Suprapubic skin (tissue), 4 donors: ENCODE results near the gene CALHM1.

Source experiments
- EP300 ChIP-seq: sonication (generic); formaldehyde crosslinking; IDR thresholded peaks from one replicate; pipeline ENCODE4 v1.6.1; 2017; ENCODE audit warnings: antibody characterized with exemption
- POLR2A ChIP-seq, 2 donors: fragments of 450-650 bp; IDR thresholded peaks; one replicate each; pipeline ENCODE4 v1.6.1; 2017; ENCODE audit warnings: antibody characterized with exemption in 2 of 2, mild to moderate bottlenecking in 2 of 2, moderate library complexity in 2 of 2
- POLR2AphosphoS5 ChIP-seq, 3 donors: sonication (generic); formaldehyde crosslinking; IDR thresholded peaks; one replicate each; pipeline ENCODE4 v1.6.1; 2017; ENCODE audit warnings: antibody characterized with exemption in 3 of 3
- TF ChIP-seq, protein P1 (sequence below), 2 donors: fragments of 200-600 bp in 1 of 2; fragments of 450-650 bp in 1 of 2; sonication (generic) in 1 of 2; IDR thresholded peaks; one replicate each; pipeline ENCODE4 v1.5.1; 2016 to 2019; ENCODE audit warnings: antibody characterized with exemption in 2 of 2, mild to moderate bottlenecking in 1 of 2, moderate library complexity in 1 of 2

DNA sequence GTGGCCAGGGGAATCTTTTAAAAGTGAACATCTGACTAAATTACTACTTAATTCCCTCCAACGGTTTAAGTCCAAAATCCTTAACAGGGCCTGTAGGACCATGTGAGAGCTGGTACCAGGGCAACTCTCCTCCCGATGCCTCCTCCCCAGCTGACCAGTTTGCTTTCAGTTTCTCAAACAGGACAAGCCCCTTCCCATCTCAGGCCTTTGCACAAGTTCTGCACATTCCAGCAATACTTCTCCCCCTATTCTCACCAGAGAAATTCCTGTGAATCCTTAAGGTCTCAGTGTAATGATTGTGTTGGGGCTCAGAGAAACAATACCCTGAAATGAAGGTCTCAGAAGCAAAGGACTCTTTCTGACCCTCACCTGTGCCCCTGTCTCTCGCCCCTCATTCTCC is 8.0 kb upstream of the CALHM1 start:
- TF ChIP-seq, protein P1, sequence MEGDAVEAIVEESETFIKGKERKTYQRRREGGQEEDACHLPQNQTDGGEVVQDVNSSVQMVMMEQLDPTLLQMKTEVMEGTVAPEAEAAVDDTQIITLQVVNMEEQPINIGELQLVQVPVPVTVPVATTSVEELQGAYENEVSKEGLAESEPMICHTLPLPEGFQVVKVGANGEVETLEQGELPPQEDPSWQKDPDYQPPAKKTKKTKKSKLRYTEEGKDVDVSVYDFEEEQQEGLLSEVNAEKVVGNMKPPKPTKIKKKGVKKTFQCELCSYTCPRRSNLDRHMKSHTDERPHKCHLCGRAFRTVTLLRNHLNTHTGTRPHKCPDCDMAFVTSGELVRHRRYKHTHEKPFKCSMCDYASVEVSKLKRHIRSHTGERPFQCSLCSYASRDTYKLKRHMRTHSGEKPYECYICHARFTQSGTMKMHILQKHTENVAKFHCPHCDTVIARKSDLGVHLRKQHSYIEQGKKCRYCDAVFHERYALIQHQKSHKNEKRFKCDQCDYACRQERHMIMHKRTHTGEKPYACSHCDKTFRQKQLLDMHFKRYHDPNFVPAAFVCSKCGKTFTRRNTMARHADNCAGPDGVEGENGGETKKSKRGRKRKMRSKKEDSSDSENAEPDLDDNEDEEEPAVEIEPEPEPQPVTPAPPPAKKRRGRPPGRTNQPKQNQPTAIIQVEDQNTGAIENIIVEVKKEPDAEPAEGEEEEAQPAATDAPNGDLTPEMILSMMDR (IDR thresholded peaks at IDR 0.05), result no peak
- no peak for TF ChIP-seq EP300
- TF ChIP-seq POLR2A (IDR thresholded peaks at IDR 0.05), result no peak
- TF ChIP-seq POLR2AphosphoS5 (IDR thresholded peaks at IDR 0.05), result no peak
